IgD-negative memory B cell (primary cell): Measurements from ENCODE around the gene HDAC9. TPM values are rescaled to one million over a fixed set of nuclear protein-coding genes. Genes with fewer than 3 reads are reported as not detected.

Experiments
- H3K27ac Mint-ChIP-seq, 3 donors: one replicate each; pipeline ENCODE4 v1.8.0; 2020 to 2022; ENCODE audit warnings: mild to moderate bottlenecking in 3 of 3, mixed read lengths in 3 of 3, moderate library complexity in 1 of 3
- H3K27me3 Mint-ChIP-seq: one replicate; pipeline ENCODE4 v1.8.0; 2021; ENCODE audit warnings: mixed read lengths
- H3K36me3 Mint-ChIP-seq: one replicate; pipeline ENCODE4 v1.8.0; 2020; ENCODE audit warnings: mild to moderate bottlenecking, mixed read lengths
- H3K4me1 Mint-ChIP-seq, 3 donors: one replicate each; pipeline ENCODE4 v1.8.0; 2020 to 2022; ENCODE audit warnings: mixed read lengths in 3 of 3, mild to moderate bottlenecking in 1 of 3
- H3K4me3 Mint-ChIP-seq, 4 donors: one replicate each; pipeline ENCODE4 v1.8.0; 2020 to 2022; ENCODE audit warnings: mild to moderate bottlenecking in 4 of 4, mixed read lengths in 4 of 4, moderate library complexity in 3 of 4
- H3K9me3 Mint-ChIP-seq, 3 donors: one replicate each; pipeline ENCODE4 v1.8.0; 2020 to 2021; ENCODE audit warnings: mixed read lengths in 3 of 3, mild to moderate bottlenecking in 1 of 3
- polyA plus RNA-seq: library from polyadenylated mRNA; unstranded; fragments of 300-500 nt; fragmentation: Illumina TruSeq; gene quantifications from one replicate; pipeline ENCODE4 v1.2.3, GENCODE V29; 2021

HDAC9 gene
- polyA plus RNA-seq, 1 donor from 2014 or later, result 81.2 TPM

DNA sequence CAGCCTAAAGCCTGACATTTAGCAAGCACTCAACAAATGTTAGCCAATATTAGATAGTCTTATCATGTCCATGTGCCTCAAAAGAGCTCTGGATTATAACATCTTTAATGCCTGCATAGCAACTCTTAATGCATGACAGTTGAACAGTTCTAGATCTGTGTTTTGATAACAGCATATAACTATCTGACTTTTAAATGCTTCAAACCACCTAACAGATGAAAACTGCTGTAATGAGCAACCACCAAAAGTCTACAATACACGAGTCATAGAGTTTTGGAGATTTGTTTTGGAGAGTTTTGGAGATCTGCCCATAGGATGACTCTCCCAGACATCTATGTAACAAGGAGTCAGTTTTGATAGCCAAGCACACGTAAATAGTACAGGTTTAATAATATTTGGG, 394.6 kb downstream of the HDAC9 start:
- no peak overlapping the region for H3K27ac Mint-ChIP-seq
- H3K9me3 Mint-ChIP-seq, result no peaks in the 10 kb centered on the region
- no peaks in the 10 kb centered on the region for H3K4me1 Mint-ChIP-seq
- no peaks in the 10 kb centered on the region for H3K27me3 Mint-ChIP-seq
- peaks cover 2% of the 10 kb centered on the region for H3K36me3 Mint-ChIP-seq
- no peak overlapping the region for H3K4me3 Mint-ChIP-seq

DNA sequence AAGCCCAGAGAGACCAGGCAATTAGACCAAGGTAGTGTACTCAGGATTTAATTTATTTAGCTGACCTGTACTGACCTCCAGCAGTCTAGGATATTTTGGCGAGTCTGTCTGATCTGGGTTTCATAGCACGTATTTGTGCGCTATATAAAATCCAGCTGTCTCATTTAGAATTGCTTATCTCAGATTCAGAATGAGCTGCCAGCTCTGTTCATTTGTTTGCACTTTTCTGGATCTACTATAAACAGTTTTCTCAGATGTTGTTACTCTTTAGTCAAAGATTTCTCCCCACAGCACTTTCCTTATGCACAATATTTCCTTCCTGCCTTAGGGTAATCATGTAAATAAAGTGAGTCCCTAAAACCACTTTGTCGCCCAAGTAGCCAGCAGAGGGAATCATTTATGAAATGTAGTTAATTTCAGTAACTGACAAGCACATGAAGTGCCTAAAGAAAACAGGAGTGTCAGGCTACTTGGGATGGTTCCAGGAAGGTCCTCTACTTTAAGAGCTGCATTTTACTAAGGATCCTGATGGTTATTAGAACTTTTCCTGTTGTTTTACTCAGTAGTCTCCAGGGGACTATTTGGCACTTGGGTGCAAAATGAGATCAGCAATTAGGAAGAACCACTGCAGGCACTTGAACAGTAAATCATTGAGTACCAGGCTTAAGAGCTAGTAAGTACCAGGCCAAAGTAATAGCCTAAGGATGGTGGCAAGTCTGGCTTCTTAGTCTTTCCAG, 395.5 kb downstream of the HDAC9 start:
- H3K36me3 Mint-ChIP-seq, result peaks cover 2% of the 10 kb centered on the region
- no peak overlapping the region for H3K27ac Mint-ChIP-seq
- no peaks in the 10 kb centered on the region for H3K4me1 Mint-ChIP-seq
- H3K4me3 Mint-ChIP-seq, result no peak overlapping the region
- H3K27me3 Mint-ChIP-seq, result no peaks in the 10 kb centered on the region
- no peaks in the 10 kb centered on the region for H3K9me3 Mint-ChIP-seq

DNA sequence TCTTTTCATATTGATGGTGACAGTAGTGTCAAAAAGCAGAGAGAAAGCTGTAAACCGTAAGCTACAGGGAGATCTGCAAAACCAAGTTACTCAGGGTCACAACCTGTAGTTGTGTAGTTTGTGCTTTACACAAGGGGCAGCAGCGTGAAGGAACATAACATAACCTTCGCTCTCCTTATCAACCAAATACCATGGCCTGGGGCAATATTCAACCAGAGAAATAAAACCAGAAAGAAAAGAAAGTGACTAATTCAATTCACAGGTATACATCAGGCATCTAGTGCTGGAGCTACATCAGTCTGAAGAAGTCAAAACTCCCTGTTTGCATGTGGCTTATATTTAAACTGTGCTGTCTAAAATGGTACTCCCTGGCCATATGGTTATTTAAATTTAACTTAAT, 397.6 kb downstream of the HDAC9 start:
- no peak overlapping the region for H3K4me3 Mint-ChIP-seq
- no peak overlapping the region for H3K27ac Mint-ChIP-seq
- no peaks in the 10 kb centered on the region for H3K9me3 Mint-ChIP-seq
- H3K36me3 Mint-ChIP-seq, result peaks cover 2% of the 10 kb centered on the region
- no peaks in the 10 kb centered on the region for H3K27me3 Mint-ChIP-seq
- no peaks in the 10 kb centered on the region for H3K4me1 Mint-ChIP-seq

DNA sequence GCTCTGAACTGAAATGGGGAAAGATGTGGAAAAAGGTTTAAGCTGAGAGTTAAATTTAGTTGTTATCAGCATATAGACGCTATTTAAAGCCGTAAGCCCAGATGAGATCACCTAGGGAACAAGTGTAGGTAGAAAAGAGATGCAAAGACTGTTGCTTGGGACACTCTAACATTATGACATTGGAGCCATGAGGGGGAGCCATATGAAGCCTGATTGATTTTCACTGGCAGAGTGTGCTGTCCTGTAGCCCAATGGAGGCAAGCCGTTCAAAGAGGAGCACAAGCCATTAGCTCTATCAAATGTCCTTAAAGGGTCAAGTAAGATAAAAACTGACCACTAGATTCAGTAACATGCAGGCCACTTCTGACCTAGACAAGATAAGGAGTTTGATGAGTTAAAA, 398.6 kb downstream of the HDAC9 start:
- Mint-ChIP-seq H3K27ac (no peak overlapping the region), H3K27me3 (no peaks in the 10 kb centered on the region), H3K36me3 (no peaks in the 10 kb centered on the region), H3K9me3 (no peaks in the 10 kb centered on the region), H3K4me1 (no peaks in the 10 kb centered on the region), H3K4me3 (no peak overlapping the region)

DNA sequence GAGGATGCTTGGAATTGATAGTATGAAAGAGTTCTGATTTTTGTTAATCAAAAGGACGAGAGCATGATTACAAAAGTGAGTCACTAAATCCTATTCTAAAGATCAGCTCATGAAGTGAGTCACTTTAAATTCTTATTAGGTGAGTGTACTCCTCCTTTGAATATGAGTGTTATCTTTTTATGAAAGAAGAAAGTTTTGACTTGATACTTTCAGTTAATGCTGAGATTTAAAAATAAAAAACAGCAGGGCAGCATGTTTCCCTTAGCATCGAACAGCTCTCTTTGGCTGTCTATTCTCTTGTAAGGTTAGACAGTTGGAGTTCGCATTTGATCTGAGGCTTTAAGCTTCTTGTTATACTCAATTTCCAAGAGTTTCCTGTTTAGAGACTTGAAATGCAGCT, 399.9 kb downstream of the HDAC9 start:
- Mint-ChIP-seq H3K9me3 (no peaks in the 10 kb centered on the region), H3K27me3 (no peaks in the 10 kb centered on the region), H3K4me1 (no peaks in the 10 kb centered on the region), H3K27ac (no peak overlapping the region), H3K4me3 (no peak overlapping the region), H3K36me3 (peaks cover 2% of the 10 kb centered on the region)

DNA sequence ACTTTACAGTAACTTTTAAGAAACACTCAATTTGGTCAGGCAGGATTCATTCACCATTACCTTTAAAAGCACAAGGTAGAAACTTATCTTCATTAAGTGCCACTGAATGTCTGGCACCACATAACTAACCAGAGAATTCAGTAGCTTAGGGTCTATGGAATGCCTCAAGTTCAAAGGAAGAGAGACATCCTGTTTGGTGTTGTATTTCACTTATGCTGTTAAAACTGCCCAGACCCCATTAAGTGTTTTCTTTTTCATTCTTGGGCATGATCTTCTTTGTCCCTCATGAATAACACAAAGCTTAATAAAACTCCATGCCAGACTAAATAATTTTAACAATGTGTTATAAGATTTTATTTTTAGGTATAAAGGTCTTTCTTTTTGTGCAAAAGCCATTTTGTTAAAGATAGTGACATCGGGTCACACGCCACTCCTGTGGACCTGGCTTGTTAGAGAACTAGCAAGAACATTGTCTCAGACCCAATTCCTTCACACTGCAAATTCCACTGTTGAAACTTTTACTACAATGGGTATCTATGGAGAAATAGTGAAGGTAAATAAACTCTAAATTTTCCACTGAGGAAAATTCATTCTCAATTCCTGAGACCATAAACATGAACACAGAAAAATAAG, 400.9 kb downstream of the HDAC9 start:
- H3K4me1 Mint-ChIP-seq, result no peaks in the 10 kb centered on the region

DNA sequence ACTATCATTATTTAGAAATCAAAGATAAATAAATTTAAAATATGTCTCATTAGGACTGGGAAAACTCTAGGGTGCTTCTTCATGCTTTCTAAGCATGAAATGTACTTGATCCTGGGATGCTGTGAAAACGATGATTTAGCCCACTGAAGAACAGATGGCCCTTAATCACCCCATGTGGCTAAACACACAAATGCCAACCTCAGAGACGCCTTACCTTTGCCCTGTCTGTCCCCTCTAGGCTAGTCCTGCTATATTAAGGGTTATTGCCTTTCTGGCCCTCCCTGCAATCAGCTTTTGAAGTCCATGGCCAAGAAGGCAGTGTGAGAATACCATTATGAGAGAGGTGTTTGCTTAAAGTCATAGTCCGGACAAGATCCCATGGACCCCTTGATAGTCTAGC, 404.7 kb downstream of the HDAC9 start:
- H3K36me3 Mint-ChIP-seq, result peaks cover 8% of the 10 kb centered on the region
- H3K27ac Mint-ChIP-seq, result no peak overlapping the region
- no peaks in the 10 kb centered on the region for H3K9me3 Mint-ChIP-seq

More for the DNA sequence above, 400.9 kb downstream of the HDAC9 start:
- H3K27me3 Mint-ChIP-seq, result no peaks in the 10 kb centered on the region
- no peaks in the 10 kb centered on the region for H3K9me3 Mint-ChIP-seq
- no peak overlapping the region for H3K4me3 Mint-ChIP-seq
- peaks cover 2% of the 10 kb centered on the region for H3K36me3 Mint-ChIP-seq
- no peak overlapping the region for H3K27ac Mint-ChIP-seq

DNA sequence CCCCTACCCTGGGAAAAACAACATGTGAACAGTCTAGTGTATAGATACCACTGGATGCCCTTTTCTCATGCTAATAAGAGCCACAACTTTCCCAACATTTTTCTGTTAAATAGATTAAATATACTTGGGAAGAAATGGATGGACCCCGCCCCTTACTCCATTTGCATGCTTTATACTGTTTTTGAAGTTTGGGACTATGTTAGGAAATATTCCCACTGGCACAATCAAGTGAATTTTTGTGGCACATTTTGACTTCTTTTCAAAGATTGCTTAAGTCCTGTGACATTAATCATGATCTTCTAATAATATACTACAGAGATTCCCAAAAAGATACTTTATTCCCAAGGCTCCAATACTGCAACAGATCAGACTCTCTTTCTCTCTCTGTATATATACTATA, 405.3 kb downstream of the HDAC9 start:
- Mint-ChIP-seq H3K4me3 (no peak overlapping the region), H3K9me3 (no peaks in the 10 kb centered on the region), H3K27ac (no peak overlapping the region), H3K27me3 (no peaks in the 10 kb centered on the region), H3K4me1 (no peaks in the 10 kb centered on the region), H3K36me3 (peaks cover 8% of the 10 kb centered on the region)

More for the DNA sequence above, 404.7 kb downstream of the HDAC9 start:
- H3K4me1 Mint-ChIP-seq, result no peaks in the 10 kb centered on the region
- H3K4me3 Mint-ChIP-seq, result no peak overlapping the region
- no peaks in the 10 kb centered on the region for H3K27me3 Mint-ChIP-seq

DNA sequence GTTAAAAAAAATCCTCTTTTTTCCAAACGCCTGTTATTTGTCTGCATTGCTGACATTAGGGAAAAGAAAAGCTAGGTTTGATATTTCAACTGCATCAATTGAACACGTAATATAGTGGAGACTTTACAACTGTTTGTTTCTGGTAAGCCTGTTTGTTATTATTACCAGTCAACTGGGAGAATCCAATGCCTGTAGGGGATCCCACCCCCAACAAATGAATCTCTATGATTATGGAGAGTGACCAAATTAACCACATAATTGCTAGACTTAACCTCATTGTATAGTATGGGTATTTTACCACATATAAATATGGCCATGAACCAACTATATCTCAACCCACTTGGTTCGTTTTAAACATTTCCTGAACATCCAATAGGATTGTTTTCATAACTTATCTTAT, 405.8 kb downstream of the HDAC9 start:
- Mint-ChIP-seq H3K9me3 (no peaks in the 10 kb centered on the region), H3K27me3 (no peaks in the 10 kb centered on the region), H3K27ac (no peak overlapping the region), H3K4me1 (no peaks in the 10 kb centered on the region), H3K4me3 (no peak overlapping the region), H3K36me3 (peaks cover 8% of the 10 kb centered on the region)

DNA sequence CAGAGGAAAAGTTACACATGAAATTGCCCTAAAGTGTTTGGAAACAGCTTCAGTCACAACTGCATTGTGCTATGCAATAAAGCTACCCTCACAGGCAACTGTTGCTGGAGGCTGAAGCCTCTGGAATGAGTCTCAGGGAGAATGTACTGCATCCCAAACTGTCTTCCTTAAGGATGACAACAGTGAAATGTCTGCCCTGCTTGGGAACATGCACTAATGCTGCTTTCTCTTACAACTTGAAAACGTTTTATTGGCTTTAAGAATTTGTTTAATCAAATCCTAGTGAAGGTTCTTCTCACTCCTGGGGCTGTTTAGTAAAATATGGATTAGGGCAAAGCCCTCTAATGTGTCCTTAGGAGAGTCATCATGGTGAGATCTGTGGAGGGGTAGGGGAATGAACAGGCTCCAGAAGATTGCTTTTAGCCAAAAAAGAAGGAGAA, 406.5 kb downstream of the HDAC9 start:
- Mint-ChIP-seq H3K36me3 (peaks cover 10% of the 10 kb centered on the region), H3K27ac (no peak overlapping the region), H3K27me3 (no peaks in the 10 kb centered on the region), H3K4me3 (no peak overlapping the region), H3K4me1 (no peaks in the 10 kb centered on the region), H3K9me3 (no peaks in the 10 kb centered on the region)

DNA sequence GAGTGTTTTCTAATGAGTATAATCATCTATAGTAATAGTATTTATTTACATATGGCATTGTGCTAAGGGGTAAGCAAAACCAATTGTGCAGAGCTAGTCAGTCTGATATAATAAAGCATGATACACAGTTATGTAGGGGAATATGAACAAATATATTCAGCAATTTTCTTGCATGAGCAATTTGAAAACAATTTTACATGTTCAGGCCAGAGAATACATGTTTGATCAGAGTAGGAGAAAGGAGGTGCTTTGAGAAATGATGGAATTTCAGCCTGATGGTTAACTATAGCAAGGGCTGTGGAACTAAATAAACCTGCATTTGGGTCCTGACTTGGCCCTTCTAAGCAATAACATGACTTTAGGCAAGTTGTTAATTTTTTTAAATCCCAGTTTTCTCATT, 407.3 kb downstream of the HDAC9 start:
- no peaks in the 10 kb centered on the region for H3K9me3 Mint-ChIP-seq
- H3K27me3 Mint-ChIP-seq, result no peaks in the 10 kb centered on the region
- no peak overlapping the region for H3K4me3 Mint-ChIP-seq

DNA sequence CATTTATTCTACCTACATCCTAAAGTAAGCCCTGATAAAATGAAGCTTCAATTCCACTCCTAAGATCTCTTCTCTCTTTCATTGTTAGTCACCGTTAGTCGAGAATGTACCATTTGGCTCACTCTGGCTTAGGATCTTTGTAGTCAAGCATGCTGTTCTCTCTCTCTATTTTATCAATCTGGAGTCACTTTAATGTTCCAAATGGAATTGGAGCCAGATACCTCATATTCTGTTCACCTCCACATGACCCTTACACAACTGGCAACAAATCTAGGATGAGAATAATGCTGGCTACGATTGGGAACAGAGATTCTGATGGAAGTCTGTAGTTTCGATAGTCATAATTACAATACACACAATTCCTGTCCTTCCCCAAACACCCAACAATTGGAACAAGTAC, 408.1 kb downstream of the HDAC9 start:
- Mint-ChIP-seq H3K36me3 (peaks cover 10% of the 10 kb centered on the region), H3K27ac (no peak overlapping the region), H3K4me1 (no peaks in the 10 kb centered on the region), H3K9me3 (peaks cover 0 to under 1% (median 0%) of the 10 kb centered on the region in 3 donors), H3K27me3 (no peaks in the 10 kb centered on the region), H3K4me3 (no peak overlapping the region)

More for the DNA sequence above, 407.3 kb downstream of the HDAC9 start:
- Mint-ChIP-seq H3K27ac (no peak overlapping the region), H3K4me1 (no peaks in the 10 kb centered on the region), H3K36me3 (peaks cover 10% of the 10 kb centered on the region)

DNA sequence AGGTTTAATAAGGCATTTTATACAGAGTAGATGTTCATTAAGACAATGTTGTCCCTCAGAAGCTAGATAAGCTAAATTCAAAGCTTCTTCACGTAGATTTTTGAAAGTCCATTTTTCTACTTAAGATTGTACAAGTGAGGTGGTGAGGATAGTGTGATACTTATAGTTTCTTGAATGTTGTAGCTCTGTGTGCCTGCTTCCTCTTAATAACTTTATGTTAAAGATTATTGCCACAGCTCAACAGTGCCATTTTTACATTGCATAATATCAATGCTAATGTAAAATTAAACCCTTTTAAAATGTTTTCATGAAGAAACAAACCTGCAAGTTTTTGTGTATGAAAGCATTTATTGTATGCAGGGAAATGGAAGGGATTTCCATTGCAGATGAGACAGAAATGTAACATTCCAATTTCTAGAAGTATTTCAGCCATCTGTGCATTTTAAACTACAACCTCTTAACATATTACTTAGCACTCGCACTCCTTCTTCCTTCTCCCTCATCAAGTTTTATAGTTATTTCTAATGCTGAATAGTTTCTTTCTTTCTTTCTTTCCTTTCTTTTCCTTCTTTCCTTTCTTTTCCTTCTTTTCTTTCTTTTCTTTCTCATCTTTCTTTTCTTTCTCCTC, 409.9 kb downstream of the HDAC9 start:
- Mint-ChIP-seq H3K9me3 (peaks cover 0 to 1% (median 0%) of the 10 kb centered on the region in 3 donors), H3K4me1 (no peaks in the 10 kb centered on the region), H3K27me3 (no peaks in the 10 kb centered on the region), H3K36me3 (peaks cover 9% of the 10 kb centered on the region), H3K4me3 (no peak overlapping the region), H3K27ac (no peak overlapping the region)

DNA sequence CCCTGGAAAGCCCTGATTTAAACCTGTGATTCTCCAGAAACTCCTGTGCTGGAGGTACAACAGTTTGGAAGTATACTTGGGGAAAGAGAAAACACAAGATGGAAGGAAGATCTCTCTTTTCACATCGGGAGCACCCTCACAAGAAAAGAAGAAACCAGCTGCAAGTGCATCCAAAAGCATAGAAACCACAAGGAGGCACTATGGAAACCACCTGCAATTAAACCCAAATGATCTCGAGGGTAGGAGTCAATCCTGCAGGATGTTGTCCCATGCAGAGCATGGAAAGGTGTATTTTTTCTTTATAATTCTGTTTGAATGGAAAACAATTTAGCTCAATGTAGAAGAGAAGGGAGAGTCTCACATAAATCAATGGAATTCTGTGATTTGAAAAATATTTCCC, 411.4 kb downstream of the HDAC9 start:
- Mint-ChIP-seq H3K4me1 (no peaks in the 10 kb centered on the region), H3K4me3 (no peak overlapping the region), H3K27me3 (no peaks in the 10 kb centered on the region), H3K9me3 (peaks cover 0 to 3% (median 0%) of the 10 kb centered on the region in 3 donors), H3K36me3 (peaks cover 9% of the 10 kb centered on the region), H3K27ac (no peak overlapping the region)

DNA sequence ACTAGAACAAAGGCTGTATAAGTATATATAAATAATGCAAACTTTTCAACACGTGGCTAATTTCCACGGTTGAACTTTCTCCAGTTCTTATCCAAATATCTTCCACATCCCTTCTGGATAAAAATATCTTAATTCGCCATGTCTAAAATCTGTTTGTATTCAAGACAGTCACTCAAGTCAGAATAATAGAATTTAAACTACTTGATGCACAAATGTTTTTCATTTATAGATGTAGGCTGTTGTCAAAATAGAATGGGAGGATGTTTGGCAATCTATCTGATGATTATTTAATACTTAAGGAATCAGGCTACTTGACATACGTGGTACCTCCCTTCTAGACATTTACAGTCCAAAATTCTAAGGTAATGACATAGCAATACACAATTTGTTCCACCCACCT, 417.6 kb downstream of the HDAC9 start:
- H3K9me3 Mint-ChIP-seq, result peaks cover 0 to 5% (median 5%) of the 10 kb centered on the region in 3 donors
- no peaks in the 10 kb centered on the region for H3K27me3 Mint-ChIP-seq
- H3K4me1 Mint-ChIP-seq, result no peaks in the 10 kb centered on the region
- no peak overlapping the region for H3K27ac Mint-ChIP-seq
- no peak overlapping the region for H3K4me3 Mint-ChIP-seq
- peaks cover 5% of the 10 kb centered on the region for H3K36me3 Mint-ChIP-seq

DNA sequence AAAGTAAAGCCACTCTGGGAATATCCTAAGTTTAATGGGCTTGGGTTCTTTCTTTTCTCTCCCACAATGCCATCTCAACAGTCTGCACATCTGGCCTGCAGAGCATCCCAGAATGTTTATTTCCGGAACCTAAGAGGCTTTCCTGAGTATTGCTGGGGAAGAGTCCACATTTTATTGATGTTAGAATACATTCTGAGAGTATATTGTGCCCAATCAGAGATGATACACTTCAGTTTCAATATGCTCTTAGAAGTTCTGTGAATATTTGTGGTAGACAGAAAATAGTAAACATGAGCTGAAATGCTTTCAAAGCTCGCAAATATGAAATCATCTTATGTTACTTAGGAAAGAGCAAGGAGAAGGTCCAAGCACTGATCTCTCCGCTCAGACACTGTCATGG, 421.3 kb downstream of the HDAC9 start:
- Mint-ChIP-seq H3K9me3 (peaks cover 2 to 10% (median 9%) of the 10 kb centered on the region in 3 donors), H3K4me3 (no peak overlapping the region), H3K27me3 (no peaks in the 10 kb centered on the region), H3K36me3 (peaks cover 7% of the 10 kb centered on the region), H3K27ac (no peak overlapping the region), H3K4me1 (no peaks in the 10 kb centered on the region)
